ENCODE data around the gene SPAG7. TPM values are rescaled to one million over a fixed set of nuclear protein-coding genes. Genes with fewer than 3 reads are reported as not detected.

The SPAG7 gene
- total RNA-seq, 2 experiments from 2014 or later, result 68.6 to 70.2 TPM

DNA sequence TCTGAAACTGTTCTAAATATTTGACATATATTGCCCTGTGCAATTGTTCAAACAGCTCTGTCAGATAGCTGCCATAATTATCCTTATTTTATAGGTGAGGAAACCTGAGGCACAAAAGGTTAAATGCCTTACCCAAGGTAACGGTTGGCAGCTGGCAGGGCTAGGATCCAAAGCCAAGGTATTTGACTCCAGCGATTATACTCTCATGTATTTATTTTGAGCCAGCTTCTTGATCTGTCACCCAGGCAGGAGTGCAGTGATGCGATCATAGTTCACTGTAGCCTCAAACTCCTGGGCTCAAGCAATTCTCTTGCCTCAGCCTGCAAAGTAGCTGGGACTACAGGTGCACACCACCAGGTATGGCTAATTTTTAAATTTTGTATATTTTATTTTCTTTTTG, 9.5 kb downstream of the SPAG7 start:
- intact Hi-C loops (cut with micrococcal nuclease), result no loop called here
- H3K4me3 Mint-ChIP-seq, result no peak overlapping the region
- CTCF ChIA-PET, result interaction anchor here (1.5 to 2.7 kb wide), 2 partner anchors 8 to 49 kb away, joined by 3 to 18 read pairs; partner anchors contain the start of gene SPAG7
- peaks cover 5% of the 10 kb centered on the region for H3K36me3 Mint-ChIP-seq (ENCODE audit: low read depth)
- no peak overlapping the region for H3K27ac Mint-ChIP-seq
- H3K9me3 Mint-ChIP-seq, result no peaks in the 10 kb centered on the region
- no peak for DNase-seq
- no peaks in the 10 kb centered on the region for H3K27me3 Mint-ChIP-seq (ENCODE audit: low read depth)
- peaks cover 7% of the 10 kb centered on the region for H3K4me1 Mint-ChIP-seq (ENCODE audit: low read depth)

- no peaks in the 10 kb centered on the region for H3K27me3 Mint-ChIP-seq (ENCODE audit: low read depth)
- H3K9me3 Mint-ChIP-seq, result no peaks in the 10 kb centered on the region
- peak; percentile 70 for DNase-seq
- peaks cover 5% of the 10 kb centered on the region for H3K36me3 Mint-ChIP-seq (ENCODE audit: low read depth)
- peaks cover 7% of the 10 kb centered on the region for H3K4me1 Mint-ChIP-seq (ENCODE audit: low read depth)
- H3K27ac Mint-ChIP-seq, result no peak overlapping the region
- intact Hi-C loops (cut with micrococcal nuclease), result no loop called here
- CTCF ChIA-PET, result interaction anchor here (0.7 to 2.7 kb wide), 4 partner anchors 10 to 14 kb away, joined by 3 to 18 read pairs (median 3); partner anchors contain the start of gene SPAG7
- H3K4me3 Mint-ChIP-seq, result no peak overlapping the region
Measured at GRCh38 chr17:4956493-4957061, 11.0 kb downstream of the SPAG7 start.

- peaks cover 5% of the 10 kb centered on the region for H3K36me3 Mint-ChIP-seq (ENCODE audit: low read depth)
- no peak overlapping the region for H3K4me3 Mint-ChIP-seq
- no peak overlapping the region for H3K27ac Mint-ChIP-seq
- H3K27me3 Mint-ChIP-seq (ENCODE audit: low read depth), result no peaks in the 10 kb centered on the region
- DNase-seq, result no peak
- peaks cover 18% of the 10 kb centered on the region for H3K4me1 Mint-ChIP-seq (ENCODE audit: low read depth)
- no peaks in the 10 kb centered on the region for H3K9me3 Mint-ChIP-seq
- CTCF ChIA-PET, result interaction anchor here (0.6 to 1.0 kb wide), 2 partner anchors 11 to 76 kb away, joined by 3 read pairs; no protein-coding TSS in a partner anchor
- intact Hi-C loops (cut with micrococcal nuclease), result no loop called here
Measured at GRCh38 chr17:4955091-4955490, 12.5 kb downstream of the SPAG7 start.

- Mint-ChIP-seq H3K4me3 (no peak overlapping the region), H3K36me3 (ENCODE audit: low read depth) (peaks cover 7% of the 10 kb centered on the region), H3K27ac (no peak overlapping the region), H3K27me3 (ENCODE audit: low read depth) (no peaks in the 10 kb centered on the region), H3K9me3 (no peaks in the 10 kb centered on the region), H3K4me1 (ENCODE audit: low read depth) (peaks cover 20% of the 10 kb centered on the region)
- intact Hi-C loops (cut with micrococcal nuclease), result no loop called here
- DNase-seq, result no peak
- CTCF ChIA-PET, result interaction anchor here (1.1 to 1.2 kb wide), 2 partner anchors 11 to 14 kb away, joined by 3 to 4 read pairs; partner anchors contain the start of gene SPAG7
Measured at GRCh38 chr17:4953451-4953961, 14.1 kb downstream of the SPAG7 start.

- CTCF ChIA-PET, result interaction anchor here (1.1 to 1.4 kb wide), 4 partner anchors 11 to 46 kb away, joined by 3 to 4 read pairs (median 4); partner anchors contain the start of genes RNF167, SLC25A11 and SPAG7
- no peaks in the 10 kb centered on the region for H3K27me3 Mint-ChIP-seq (ENCODE audit: low read depth)
- H3K4me1 Mint-ChIP-seq (ENCODE audit: low read depth), result peaks cover 17% of the 10 kb centered on the region
- intact Hi-C loops (cut with micrococcal nuclease), result no loop called here
- H3K27ac Mint-ChIP-seq, result no peak overlapping the region
- H3K4me3 Mint-ChIP-seq, result peak overlapping the region; percentile 81
- no peaks in the 10 kb centered on the region for H3K9me3 Mint-ChIP-seq
- H3K36me3 Mint-ChIP-seq (ENCODE audit: low read depth), result peaks cover 16% of the 10 kb centered on the region
- DNase-seq, result no peak
Measured at GRCh38 chr17:4951486-4951885, 16.1 kb downstream of the SPAG7 start.

DNA sequence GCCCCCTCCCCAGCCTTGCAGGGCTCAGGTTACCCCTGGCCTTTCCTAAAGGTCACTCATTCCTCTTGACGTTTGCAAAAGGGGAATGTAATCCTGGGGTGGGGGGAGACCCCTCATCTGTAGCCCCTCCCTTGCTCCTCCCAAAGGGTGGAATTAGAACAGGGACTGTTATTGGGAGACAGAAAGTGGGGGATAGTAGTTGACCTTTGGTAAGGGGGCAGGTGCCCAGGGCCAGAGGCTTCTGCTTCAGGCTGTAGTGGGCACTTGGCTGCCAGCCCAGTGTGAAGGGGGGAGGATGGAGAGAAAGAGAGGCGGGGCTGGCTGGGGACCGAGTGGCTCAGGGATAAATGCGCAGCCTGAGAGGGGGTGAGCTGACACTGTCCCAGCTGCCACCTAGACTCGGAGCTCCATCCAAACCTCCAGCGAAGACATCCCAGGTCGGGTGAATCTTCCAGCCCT, 16.8 kb downstream of the SPAG7 start, which contains the start of gene ENO3:
Gene ENO3, plus strand, starts transcription at position 374 of the 459 bp plus-strand sequence. CDS start 711 bp downstream, outside the sequence.
- no peaks in the 10 kb centered on the region for H3K9me3 Mint-ChIP-seq
- DNase-seq, result no peak
- peaks cover 20% of the 10 kb centered on the region for H3K36me3 Mint-ChIP-seq (ENCODE audit: low read depth)
- intact Hi-C loops (cut with micrococcal nuclease), result no loop called here
- CTCF ChIA-PET, result interaction anchor here (1.2 kb wide), 1 partner anchor 11 kb away, joined by 4 read pairs; no protein-coding TSS in a partner anchor
- H3K27ac Mint-ChIP-seq, result peak within 1 kb of the TSS; percentile 93
- peak within 1 kb of the TSS; percentile 81 for H3K4me3 Mint-ChIP-seq
- H3K4me1 Mint-ChIP-seq (ENCODE audit: low read depth), result peaks cover 17% of the 10 kb centered on the region
- no peaks in the 10 kb centered on the region for H3K27me3 Mint-ChIP-seq (ENCODE audit: low read depth)

DNA sequence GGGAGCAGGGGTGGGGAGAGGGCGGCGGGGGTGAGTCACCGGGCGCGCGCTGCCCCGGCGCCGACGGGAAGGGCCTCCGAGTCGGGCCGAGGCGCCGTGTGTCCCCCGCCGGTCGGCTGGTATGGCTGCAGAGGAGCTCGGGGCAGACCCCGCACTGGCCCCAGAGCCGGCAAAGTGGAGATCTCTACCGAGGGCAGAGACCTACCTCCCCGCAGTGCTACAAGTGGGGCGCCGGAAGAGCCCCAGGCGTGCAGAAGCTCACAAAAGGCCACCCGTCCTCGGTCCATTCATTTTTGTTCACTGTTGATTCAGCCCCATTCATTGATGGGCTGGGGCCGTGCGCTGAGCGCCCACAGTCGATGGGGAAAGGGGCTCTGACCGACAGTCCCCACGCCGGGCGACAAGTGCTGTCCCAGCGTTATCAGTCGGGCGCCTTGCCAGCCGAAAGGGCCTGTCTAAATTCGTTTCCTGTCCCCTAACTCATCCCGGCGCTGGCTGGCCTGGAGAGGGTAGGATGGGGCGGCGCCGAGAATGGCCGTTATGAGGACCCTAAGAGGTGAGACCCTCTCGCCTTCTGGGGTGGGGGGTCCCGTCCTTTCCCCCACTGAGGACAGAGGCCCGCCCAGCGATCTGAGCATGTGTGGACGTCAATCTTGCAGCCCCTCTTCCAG, 17.4 kb downstream of the SPAG7 start:
- Mint-ChIP-seq H3K9me3 (no peaks in the 10 kb centered on the region), H3K27me3 (ENCODE audit: low read depth) (no peaks in the 10 kb centered on the region), H3K4me3 (peak overlapping the region; percentile 81), H3K27ac (peak overlapping the region; percentile 93), H3K4me1 (ENCODE audit: low read depth) (peaks cover 22% of the 10 kb centered on the region), H3K36me3 (ENCODE audit: low read depth) (peaks cover 25% of the 10 kb centered on the region)
- CTCF ChIA-PET, result no interaction called here
- intact Hi-C loops (cut with micrococcal nuclease), result no loop called here
- peak; percentile 44 for DNase-seq

DNA sequence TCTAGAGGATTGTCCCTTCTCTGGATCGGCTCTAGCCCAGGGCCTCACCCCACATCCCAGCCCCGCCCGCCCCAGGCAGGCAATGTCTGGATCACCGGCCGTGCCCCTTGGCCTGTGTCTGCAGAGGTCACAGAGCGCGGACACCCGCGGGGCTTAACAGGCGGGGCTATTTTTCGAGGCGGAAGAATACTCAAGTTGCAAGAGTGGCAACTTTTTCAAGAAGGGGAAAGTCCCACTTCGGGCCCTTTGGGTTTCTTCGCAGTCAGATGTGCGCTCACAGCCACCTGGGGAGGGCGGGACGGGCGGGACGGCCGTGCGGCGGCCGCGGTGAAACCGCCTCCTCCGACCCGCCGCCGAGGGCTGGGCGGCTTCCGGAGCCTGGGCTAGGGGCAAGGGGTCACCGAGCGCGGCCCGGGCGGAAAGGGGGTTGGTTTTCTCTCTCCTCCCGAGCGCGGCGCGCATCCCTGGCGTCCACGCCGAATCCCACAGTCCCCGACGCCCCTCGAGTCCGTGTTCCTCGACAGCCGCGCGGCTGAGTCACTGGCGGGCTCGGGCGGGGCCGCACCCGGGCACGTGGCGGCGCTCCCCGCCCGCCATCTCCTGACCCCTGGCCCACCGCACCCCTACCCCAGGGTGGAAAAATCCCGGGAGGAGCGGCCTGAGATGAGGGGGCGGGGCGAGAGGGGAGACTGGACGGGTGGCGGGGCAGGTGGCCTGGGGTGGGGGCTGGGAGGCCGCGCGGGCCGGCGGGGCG, 18.1 kb downstream of the SPAG7 start:
- Mint-ChIP-seq H3K4me3 (peak overlapping the region; percentile 97), H3K36me3 (ENCODE audit: low read depth) (peaks cover 33% of the 10 kb centered on the region), H3K4me1 (ENCODE audit: low read depth) (peaks cover 29% of the 10 kb centered on the region), H3K9me3 (no peaks in the 10 kb centered on the region), H3K27ac (peak overlapping the region; percentile 99), H3K27me3 (ENCODE audit: low read depth) (no peaks in the 10 kb centered on the region)
- DNase-seq, result peak; percentile 86
- intact Hi-C loops (cut with micrococcal nuclease), result loop anchor here (1.0 to 10.0 kb wide), 7 partner anchors 40 to 985 kb away; partner anchors contain the start of genes ARRB2, ATP2A3, CYB5D2 and INCA1
- CTCF ChIA-PET, result no interaction called here

GRCh38 chr17:4948931-4949320, 18.7 kb downstream of the SPAG7 start:
- H3K4me1 Mint-ChIP-seq (ENCODE audit: low read depth), result peaks cover 35% of the 10 kb centered on the region
- peak overlapping the region; percentile 99 for H3K27ac Mint-ChIP-seq
- DNase-seq, result peak; percentile 78
- intact Hi-C loops (cut with micrococcal nuclease), result loop anchor here (1.0 to 10.0 kb wide), 10 partner anchors 9 to 984 kb away; partner anchors contain the start of genes ARRB2, ATP2A3, CYB5D2 and INCA1
- H3K27me3 Mint-ChIP-seq (ENCODE audit: low read depth), result no peaks in the 10 kb centered on the region
- CTCF ChIA-PET, result no interaction called here
- H3K9me3 Mint-ChIP-seq, result no peaks in the 10 kb centered on the region
- peaks cover 36% of the 10 kb centered on the region for H3K36me3 Mint-ChIP-seq (ENCODE audit: low read depth)
- peak overlapping the region; percentile 97 for H3K4me3 Mint-ChIP-seq

DNA sequence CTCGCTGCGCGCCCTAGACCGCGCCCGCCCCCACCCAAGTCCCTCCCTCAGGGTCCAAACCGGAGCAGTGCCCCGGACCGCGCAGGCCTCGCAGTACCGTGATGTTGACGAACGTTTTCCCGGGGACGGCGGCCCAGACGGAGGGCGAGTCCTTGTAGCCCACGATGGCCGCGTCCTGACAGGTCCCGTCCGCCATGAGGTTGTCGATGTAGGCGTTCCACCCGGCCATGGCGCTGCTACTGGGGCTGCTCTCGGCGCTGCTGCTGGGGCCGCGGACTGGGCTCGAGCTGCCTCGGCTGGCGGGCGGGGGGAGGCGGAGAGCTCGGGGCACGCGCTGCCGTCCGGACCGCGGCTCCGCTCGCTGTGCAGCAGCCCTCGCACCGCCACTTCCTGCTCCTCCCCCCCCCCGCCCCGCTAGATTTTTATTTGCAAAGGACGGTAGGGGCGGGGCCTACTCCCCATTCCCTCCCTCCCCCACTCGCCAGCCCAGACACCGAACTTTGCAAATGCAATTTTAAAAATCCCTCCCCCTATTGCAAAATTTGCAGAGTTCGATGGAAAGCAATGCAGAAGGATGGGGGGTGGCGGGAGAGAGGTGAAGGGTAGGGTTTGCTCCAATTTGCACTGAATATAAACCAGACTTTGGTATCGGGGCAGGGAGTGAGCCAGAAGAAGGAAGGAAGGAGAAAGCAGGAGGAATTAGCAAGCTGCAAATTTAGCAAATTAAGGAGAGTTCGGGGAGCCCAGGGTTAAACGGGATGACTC, 19.3 kb downstream of the SPAG7 start, which contains the start of gene PFN1:
Gene PFN1, minus strand, starts transcription at position 365 of the 765 bp plus-strand sequence. Its CDS starts 136 bp downstream, at position 229.
- Mint-ChIP-seq H3K4me1 (ENCODE audit: low read depth) (peaks cover 41% of the 10 kb centered on the region), H3K27ac (peak within 1 kb of the TSS; percentile 99), H3K4me3 (peak within 1 kb of the TSS; percentile 97), H3K9me3 (no peaks in the 10 kb centered on the region), H3K27me3 (ENCODE audit: low read depth) (no peaks in the 10 kb centered on the region), H3K36me3 (ENCODE audit: low read depth) (peaks cover 37% of the 10 kb centered on the region)
- peak; percentile 94 for DNase-seq
- intact Hi-C loops (cut with micrococcal nuclease), result loop anchor here (1.0 to 10.0 kb wide), 9 partner anchors 8 to 984 kb away; partner anchors contain the start of genes ARRB2, ATP2A3, CYB5D2 and INCA1
- CTCF ChIA-PET, result no interaction called here

All from activated naive CD4-positive, alpha-beta T cell treated with anti-CD3 and anti-CD28 coated beads for 36 hours (primary cell).